ENCODE data around the gene VMP1. TPM values are rescaled to one million over a fixed set of nuclear protein-coding genes. Genes with fewer than 3 reads are reported as not detected.

VMP1 gene
- total and polyA plus RNA-seq, 2 of the 13 experiments (the other 11 are each of a cell fraction or from before 2014, with no cell fraction given) = 186 to 271 TPM

GRCh38 chr17:59853168-59853918 is 145.9 kb downstream of the VMP1 start (continued):
- TF ChIP-seq ZNF18 (CRISPR knock-in tag; IDR thresholded peaks at IDR 0.05; ENCODE audit: insufficient replicate concordance) (peak; percentile 52), FOXO1 (CRISPR knock-in tag; IDR thresholded peaks at IDR 0.05) (peak; percentile 95), CBX5 (CRISPR knock-in tag; IDR thresholded peaks at IDR 0.05; ENCODE audit: borderline replicate concordance) (peak; percentile 96; the same call in 1 of the 2 replicates), HES4 (CRISPR knock-in tag; IDR thresholded peaks at IDR 0.05; ENCODE audit: borderline replicate concordance) (no peak), HOXA3 (CRISPR knock-in tag; IDR thresholded peaks at IDR 0.05) (peak; percentile 94), ZNF704 (CRISPR knock-in tag; IDR thresholded peaks at IDR 0.05; ENCODE audit: borderline replicate concordance) (no peak; the same call in 1 of the 2 replicates), ZBTB33 (CRISPR knock-in tag; IDR thresholded peaks at IDR 0.05) (peak; percentile 77), ZNF234 (CRISPR knock-in tag; conservative IDR thresholded peaks at IDR 0.05) (no peak), ZNF784 (CRISPR knock-in tag; IDR thresholded peaks at IDR 0.05; ENCODE audit: borderline replicate concordance) (peak; percentile 57; the same call in 1 of the 2 replicates), MYC (CRISPR knock-in tag; IDR thresholded peaks at IDR 0.05; ENCODE audit: borderline replicate concordance) (peak; percentile 64), SP5 (CRISPR knock-in tag; IDR thresholded peaks at IDR 0.05; ENCODE audit: borderline replicate concordance, low read depth) (peak; percentile 91), POGK (CRISPR knock-in tag; conservative IDR thresholded peaks at IDR 0.05) (peak; percentile 90), SALL2 (CRISPR knock-in tag; IDR thresholded peaks at IDR 0.05) (peak; percentile 24; the same call in 1 of the 2 replicates), CEBPG (CRISPR knock-in tag; IDR thresholded peaks at IDR 0.05) (peak; percentile 79), ZBTB34 (CRISPR knock-in tag; IDR thresholded peaks at IDR 0.05) (no peak; the same call in 1 of the 2 replicates), MIER2 (CRISPR knock-in tag; IDR thresholded peaks at IDR 0.05) (0 out of 2 replicates have a peak, but pooled peaks have one; percentile 60), EP300 (IDR thresholded peaks at IDR 0.05; ENCODE audit: low read depth in 2 of 2, low read length in 2 of 2) (peak; percentile 66 to 94; a peak in 3 of 4 replicates), EP300 (CRISPR knock-in tag; IDR thresholded peaks at IDR 0.05; ENCODE audit: borderline replicate concordance) (peak; percentile 95), ZNF501 (CRISPR knock-in tag; IDR thresholded peaks at IDR 0.05) (peak; percentile 65; the same call in 1 of the 2 replicates)
